K562 (cell line): Measurements from ENCODE around the gene CACNA1E. TPM values are rescaled to one million over a fixed set of nuclear protein-coding genes. Genes with fewer than 3 reads are reported as not detected.

Experiments
- ATAC-seq: fragments of 200-7000 bp; cut with Tn5 transposase; 3 replicates; pipeline ENCODE4 v1.9.1; 2020; ENCODE audit warnings: moderate library complexity
- BruUV-seq: library from RNA; stranded (reverse); fragments of 400-500 nt; replicated peaks from 2 replicates; lab custom pipeline; 2021; lab: Mats Ljungman, UMichigan
- CTCF ChIA-PET: fragments of 300-600 bp; formaldehyde crosslinking; extraction: SDS; loops from one replicate; lab custom pipeline; 2021; ENCODE audit warnings: low intra/inter-chr PET ratio; lab: Yijun Ruan, JAX
- POLR2A ChIA-PET: fragments of 300-600, 350-650 bp; sonication (Branson Sonifier 250); formaldehyde crosslinking; extraction: SDS; loops from one replicate; lab custom pipeline; 2021; ENCODE audit warnings: antibody characterized with exemption, inconsistent platforms; lab: Yijun Ruan, JAX
- DNase-seq, 4 experiments: peaks; one replicate each; pipeline versions ENCODE4 v3.0.0 to v3.0.0-alpha.2; 2011 to 2018; ENCODE audit warnings: low spot score in 3 of 4, mixed read lengths in 3 of 4; ENCODE audit errors: extremely low read depth in 1 of 4
- FAIRE-seq: peaks from 2 replicates; lab custom pipeline; 2011; peaks lifted over from hg19 to GRCh38; lab: Jason Lieb, UNC
- H2AFZ ChIP-seq: 2 replicates; pipeline ENCODE4 v1.6.0; 2011; ENCODE audit warnings: low read depth, low read length, control low read depth, inconsistent platforms
- H3K27ac ChIP-seq: fragments of 200-600 bp; 3 replicates; pipeline ENCODE4 v1.8.0; 2011; ENCODE audit warnings: low read depth, mild to moderate bottlenecking, control low read depth, inconsistent platforms, low read length, moderate library complexity, mixed read lengths; ENCODE audit errors: extremely low read depth
- H3K27me3 ChIP-seq, 2 experiments: fragments of 300-600 bp in 1 of 2; 2 replicates in 1 of 2; 3 replicates in 1 of 2; pipeline versions ENCODE4 v1.6.0 to v1.8.0; 2011; ENCODE audit warnings: inconsistent platforms in 2 of 2, low read length in 2 of 2, mild to moderate bottlenecking in 1 of 2, mixed read lengths in 1 of 2, moderate library complexity in 1 of 2; ENCODE audit not compliant: control insufficient read depth in 2 of 2, insufficient read depth in 2 of 2
- H3K36me3 ChIP-seq: fragments of 300-600 bp; 3 replicates; pipeline ENCODE4 v1.8.0; 2011; ENCODE audit warnings: mild to moderate bottlenecking, low read length, inconsistent platforms; ENCODE audit not compliant: control insufficient read depth, insufficient read depth
- H3K4me1 ChIP-seq, 2 experiments: fragments of 200-600 bp in 1 of 2; replicated peaks in 1 of 2; 2 replicates in 1 of 2; 3 replicates in 1 of 2; pipeline versions ENCODE4 v1.5.1 to v1.8.0; 2011; ENCODE audit warnings: inconsistent platforms in 2 of 2, low read length in 2 of 2, mild to moderate bottlenecking in 1 of 2, mixed read lengths in 1 of 2, moderate library complexity in 1 of 2; ENCODE audit not compliant: control insufficient read depth in 2 of 2, insufficient read depth in 2 of 2
- H3K4me2 ChIP-seq: 2 replicates; pipeline ENCODE4 v1.6.1; 2011; ENCODE audit warnings: low read length, control low read depth, inconsistent platforms, mixed read lengths; ENCODE audit not compliant: insufficient read depth
- H3K4me3 ChIP-seq: fragments of 200-600 bp; sonication (generic), shearing (Covaris generic); 2 replicates; pipeline ENCODE4 v1.5.1; 2016; ENCODE audit warnings: control low read depth, inconsistent platforms
- H3K79me2 ChIP-seq: fragments of 200-600 bp; 3 replicates; pipeline ENCODE4 v1.8.0; 2011; ENCODE audit warnings: low read length, inconsistent platforms; ENCODE audit not compliant: control insufficient read depth, insufficient read depth
- H3K9ac ChIP-seq, 2 experiments: 2 replicates each; pipeline versions ENCODE4 v1.6.0 to v1.6.1; 2011; ENCODE audit warnings: low read depth in 2 of 2, low read length in 2 of 2, control low read depth in 1 of 2, inconsistent platforms in 1 of 2, mild to moderate bottlenecking in 1 of 2, mixed read lengths in 1 of 2; ENCODE audit not compliant: insufficient read depth in 1 of 2
- H3K9me1 ChIP-seq: one replicate; pipeline ENCODE4 v1.6.0; 2011; ENCODE audit warnings: inconsistent platforms, mild to moderate bottlenecking, low read length, moderate library complexity; ENCODE audit not compliant: control insufficient read depth, insufficient read depth
- H3K9me3 ChIP-seq: replicated peaks from 2 replicates; pipeline ENCODE4 v1.5.1; 2011; ENCODE audit warnings: low read depth, low read length, inconsistent platforms; ENCODE audit not compliant: control insufficient read depth, insufficient read depth
- H4K20me1 ChIP-seq: replicated peaks from 2 replicates; pipeline ENCODE4 v1.6.1; 2011; ENCODE audit warnings: low read length, inconsistent platforms, mixed read lengths; ENCODE audit not compliant: control insufficient read depth, insufficient read depth
- HINFP ChIP-seq: fragments of 450-650 bp; conservative IDR thresholded peaks from 2 replicates; pipeline ENCODE4 v1.6.1; 2016; ENCODE audit warnings: missing genetic modification characterization, low read depth, mild to moderate bottlenecking, control low read depth, missing compliant biosample characterization
- JUN ChIP-seq, 2 experiments: sonication (generic) in 1 of 2; formaldehyde crosslinking in 1 of 2; IDR thresholded peaks; 2 replicates each; pipeline versions ENCODE4 v1.6.1 to v1.8.0; 2012 to 2022; ENCODE audit warnings: borderline replicate concordance in 2 of 2, mild to moderate bottlenecking in 2 of 2, improper control_type of control experiment in 1 of 2, low read depth in 1 of 2, low read length in 1 of 2, missing genetic modification reagents in 1 of 2
- SMARCE1 ChIP-seq: fragments of 450-650 bp; IDR thresholded peaks from 2 replicates; pipeline ENCODE4 v1.7.1; 2016; ENCODE audit warnings: mild to moderate bottlenecking
- SRSF9 ChIP-seq: fragments of 200-400 bp; formaldehyde crosslinking; IDR thresholded peaks from 2 replicates; pipeline ENCODE4 v1.6.1; 2017; ENCODE audit warnings: low read depth, low read length, borderline replicate concordance
- ZC3H4 ChIP-seq: sonication (generic); formaldehyde crosslinking; IDR thresholded peaks from 2 replicates; pipeline ENCODE4 v1.9.0; 2021; ENCODE audit warnings: missing genetic modification reagents, borderline replicate concordance
- ZNF232 ChIP-seq: sonication (generic); formaldehyde crosslinking; IDR thresholded peaks from 2 replicates; pipeline ENCODE4 v1.8.0; 2022; ENCODE audit warnings: mild to moderate bottlenecking, missing genetic modification reagents
- ZNF395 ChIP-seq: fragments of 200-800 bp; sonication (Bioruptor generic); IDR thresholded peaks from 2 replicates; pipeline ENCODE4 v1.6.1; 2017; ENCODE audit warnings: missing genetic modification characterization, missing compliant biosample characterization
- ZNF511 ChIP-seq: sonication (generic); formaldehyde crosslinking; IDR thresholded peaks from 2 replicates; pipeline ENCODE4 v1.8.0; 2022; ENCODE audit warnings: mild to moderate bottlenecking, missing genetic modification reagents
- ZNF57 ChIP-seq: fragments of 450-650 bp; formaldehyde crosslinking; IDR thresholded peaks from 2 replicates; pipeline ENCODE4 v1.4.0; 2020; ENCODE audit warnings: mild to moderate bottlenecking, moderate library complexity
- ZNF778 ChIP-seq: fragments of 450-650 bp; formaldehyde crosslinking; IDR thresholded peaks from 2 replicates; pipeline ENCODE4 v1.4.0; 2020; ENCODE audit warnings: mild to moderate bottlenecking, moderate library complexity
- WGBS: fragments of 100-300 bp; shearing (Covaris generic); methylation state at CpG from one replicate; pipeline ENCODE4 v1.1.6; 2016; ENCODE audit warnings: low coverage, mixed read lengths; ENCODE audit not compliant: insufficient coverage; ENCODE audit errors: missing lambda C conversion rate; 5-methylcytosine and 5-hydroxymethylcytosine counted together
- in situ Hi-C: fragments of 300-500 bp; cut with MboI; formaldehyde crosslinking; loops from 4 replicates; pipeline ENCODE4 v1.15.0; 2018; ENCODE audit warnings: inconsistent platforms, mixed read lengths
- intact Hi-C: fragments of 100-400 bp; cut with micrococcal nuclease; formaldehyde crosslinking; loops from 2 replicates; pipeline ENCODE4 v1.14.2; 2022
- polyA plus RNA-seq, 8 experiments: library from polyadenylated mRNA; depleted of rRNA in 4 of 8; stranded (reverse) in 5 of 8; unstranded in 3 of 8; fragments of >200 nt; fragmentation: Nextera tagmentation in 2 of 8; fragmentation: Illumina TruSeq in 1 of 8; extraction: Ambion mirVana in 2 of 8; extraction: Trizol in 1 of 8; gene quantifications; 2 replicates each; pipeline versions ENCODE4 v1.2.1 to v1.2.3, GENCODE V29; 2011 to 2014; ENCODE audit warnings: inconsistent platforms in 1 of 8, missing spikeins in 1 of 8
- total RNA-seq, 7 experiments: library from RNA; depleted of rRNA in 6 of 7; stranded (reverse); fragments of >200 nt in 6 of 7; fragmentation: Illumina TruSeq in 2 of 7; extraction: Trizol in 2 of 7; gene quantifications; 2 replicates each; pipeline versions ENCODE4 v1.2.1 to v1.2.3, GENCODE V29; 2011 to 2021; ENCODE audit warnings: low replicate concordance in 1 of 7
- TF ChIP-seq, protein P1 (sequence below): fragments of 250-450 bp; sonication (Bioruptor Pico); IDR thresholded peaks from 2 replicates; pipeline ENCODE4 v1.8.0; 2021; ENCODE audit warnings: borderline replicate concordance, mild to moderate bottlenecking, moderate library complexity; ENCODE audit not compliant: poor library complexity, severe bottlenecking

CACNA1E gene
- total and polyA plus RNA-seq, 9 of the 15 experiments (the other 6 are each of a cell fraction or from before 2014, with no cell fraction given), result under 0.01 to 0.04 TPM; not detected in 7

DNA sequence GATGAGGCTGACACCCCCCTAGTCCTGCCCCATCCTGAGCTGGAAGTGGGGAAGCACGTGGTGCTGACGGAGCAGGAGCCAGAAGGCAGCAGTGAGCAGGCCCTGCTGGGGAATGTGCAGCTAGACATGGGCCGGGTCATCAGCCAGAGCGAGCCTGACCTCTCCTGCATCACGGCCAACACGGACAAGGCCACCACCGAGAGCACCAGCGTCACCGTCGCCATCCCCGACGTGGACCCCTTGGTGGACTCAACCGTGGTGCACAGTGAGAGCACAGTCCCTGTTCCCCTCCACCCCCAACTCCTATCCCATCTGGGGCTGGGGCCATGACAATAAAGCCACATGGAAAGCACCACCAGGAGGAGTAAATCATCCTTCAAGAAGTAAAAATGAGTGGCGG is 250.2 kb downstream of the CACNA1E start:
- Histone ChIP-seq H3K4me1 (peaks cover 0 to 11% of the 10 kb centered on the region in 2 experiments; a peak in 1 of 5 replicates), H3K4me2 (no peak overlapping the region), H4K20me1 (no peaks in the 10 kb centered on the region; the same call in 1 of the 2 replicates), H2AFZ (no peak overlapping the region), H3K27ac (no peak overlapping the region), H3K9me3 (no peaks in the 10 kb centered on the region), H3K9ac (peak overlapping the region in 1 of 2 experiments; percentile 26; a peak in 1 of 4 replicates), H3K27me3 (peaks cover 0 to 54% of the 10 kb centered on the region in 2 experiments; a peak in 3 of 5 replicates), H3K79me2 (no peaks in the 10 kb centered on the region), H3K9me1 (no peaks in the 10 kb centered on the region), H3K36me3 (no peaks in the 10 kb centered on the region), H3K4me3 (no peak overlapping the region)
- POLR2A ChIA-PET, result interaction anchor here (0.7 to 1.0 kb wide), 2 partner anchors 8 to 144 kb away, joined by 3 read pairs; no protein-coding TSS in a partner anchor
- in situ Hi-C loops (no loop called here), intact Hi-C loops (no loop called here)
- CTCF ChIA-PET, result no interaction called here
- DNase-seq, result no peak
- TF ChIP-seq SRSF9 (no peak), ZNF395 (no peak), ZNF232 (no peak), ZNF778 (no peak), ZNF57 (no peak), ZNF511 (CRISPR knock-in tag) (no peak), HINFP (tag) (no peak), JUN (IDR thresholded peaks at IDR 0.05; ENCODE audit: borderline replicate concordance, low read depth, low read length) (no peak), JUN (CRISPR knock-in tag; IDR thresholded peaks at IDR 0.05; ENCODE audit: borderline replicate concordance) (no peak), SMARCE1 (no peak), ZC3H4 (CRISPR knock-in tag) (no peak)
- TF ChIP-seq, protein P1, sequence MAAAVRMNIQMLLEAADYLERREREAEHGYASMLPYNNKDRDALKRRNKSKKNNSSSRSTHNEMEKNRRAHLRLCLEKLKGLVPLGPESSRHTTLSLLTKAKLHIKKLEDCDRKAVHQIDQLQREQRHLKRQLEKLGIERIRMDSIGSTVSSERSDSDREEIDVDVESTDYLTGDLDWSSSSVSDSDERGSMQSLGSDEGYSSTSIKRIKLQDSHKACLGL (CRISPR knock-in tag), result no peak
- BruUV-seq, result no TSS peak
- no peak for FAIRE-seq
- under 1% methylated on average over 14 of the region's 14 CpGs for WGBS
- ATAC-seq, result no peak; the same call in 1 of the 3 replicates
